Body of pancreas (tissue), 4 donors: Measurements from ENCODE around the gene FAM117A. TPM values are rescaled to one million over a fixed set of nuclear protein-coding genes. Genes with fewer than 3 reads are reported as not detected.
"Not testable (repeated sequence)": the region's sequence is repeated elsewhere in the genome, so short reads cannot be mapped to it uniquely, and the experiment has no call there.

ENCODE experiments used
- ATAC-seq: fragments of 150-250 bp; one replicate; pipeline ENCODE4 v1.9.1; 2016
- DNase-seq, 4 donors: peaks; one replicate each; pipeline ENCODE4 v3.0.0-alpha.2; 2019
- H3K27ac ChIP-seq, 4 donors: fragments of 200-600 bp; sonication (generic); 1 replicate in 3 of 4; 2 replicates in 1 of 4; pipeline versions ENCODE4 v1.5.1 to v1.6.1; 2016 to 2019; ENCODE audit warnings: mild to moderate bottlenecking in 1 of 4, mixed read lengths in 1 of 4, moderate library complexity in 1 of 4
- H3K27me3 ChIP-seq, 2 donors: fragments of 200-600 bp; sonication (generic); one replicate each; pipeline ENCODE4 v1.6.0; 2016; ENCODE audit warnings: mild to moderate bottlenecking in 1 of 2
- H3K36me3 ChIP-seq, 2 donors: fragments of 200-600 bp; sonication (generic); replicated peaks in 1 of 2; 2 replicates each; pipeline ENCODE4 v1.5.1; 2016; ENCODE audit warnings: low read depth in 2 of 2; ENCODE audit not compliant: insufficient read depth in 1 of 2
- H3K4me1 ChIP-seq: fragments of 200-600 bp; sonication (generic); one replicate; pipeline ENCODE4 v1.6.0; 2016
- H3K4me3 ChIP-seq, 2 donors: fragments of 200-600 bp; sonication (generic); 1 replicate in 1 of 2; 2 replicates in 1 of 2; pipeline ENCODE4 v1.5.1; 2016 to 2019
- H3K9me3 ChIP-seq, 3 donors: fragments of 200-600 bp; sonication (generic); 1 replicate in 2 of 3; 2 replicates in 1 of 3; pipeline ENCODE4 v1.5.1; 2016
- POLR2A ChIP-seq, 3 donors: fragments of 450-650 bp; IDR thresholded peaks; one replicate each; pipeline ENCODE4 v1.6.1; 2016; ENCODE audit warnings: antibody characterized with exemption in 3 of 3, mild to moderate bottlenecking in 2 of 3
- WGBS, 2 donors: methylation state at CpG; one replicate each; pipeline ENCODE4 v1.1.5; 2017; 5-methylcytosine and 5-hydroxymethylcytosine counted together
- intact Hi-C: fragments of 100-400 bp; cut with DNase I; formaldehyde crosslinking; loops from one replicate; pipeline ENCODE4 v1.15.1; 2023
- total RNA-seq, 2 donors: library from RNA; depleted of rRNA; stranded (reverse); fragments of >200 nt; gene quantifications; one replicate each; pipeline ENCODE4 v1.1.0, GENCODE V29; 2016
- TF ChIP-seq, protein P1 (sequence below), 7 experiments: fragments of 450-650 bp in 4 of 7; fragments of 200-600 bp in 3 of 7; sonication (generic) in 3 of 7; IDR thresholded peaks; one replicate each; pipeline ENCODE4 v1.5.1; 2016 to 2019; ENCODE audit warnings: antibody characterized with exemption in 7 of 7

Gene FAM117A
- total RNA-seq, 2 donors from 2014 or later = 4.3 to 11.7 TPM

- peak; percentile 96 to 99 (median 98) for DNase-seq
- no peaks in the 10 kb centered on the region for H3K36me3 ChIP-seq
- WGBS, 2 donors = 1% methylated on average over 9 to 34 of the region's 34 CpGs
- H3K9me3 ChIP-seq = no peaks in the 10 kb centered on the region
- TF ChIP-seq, protein P1, sequence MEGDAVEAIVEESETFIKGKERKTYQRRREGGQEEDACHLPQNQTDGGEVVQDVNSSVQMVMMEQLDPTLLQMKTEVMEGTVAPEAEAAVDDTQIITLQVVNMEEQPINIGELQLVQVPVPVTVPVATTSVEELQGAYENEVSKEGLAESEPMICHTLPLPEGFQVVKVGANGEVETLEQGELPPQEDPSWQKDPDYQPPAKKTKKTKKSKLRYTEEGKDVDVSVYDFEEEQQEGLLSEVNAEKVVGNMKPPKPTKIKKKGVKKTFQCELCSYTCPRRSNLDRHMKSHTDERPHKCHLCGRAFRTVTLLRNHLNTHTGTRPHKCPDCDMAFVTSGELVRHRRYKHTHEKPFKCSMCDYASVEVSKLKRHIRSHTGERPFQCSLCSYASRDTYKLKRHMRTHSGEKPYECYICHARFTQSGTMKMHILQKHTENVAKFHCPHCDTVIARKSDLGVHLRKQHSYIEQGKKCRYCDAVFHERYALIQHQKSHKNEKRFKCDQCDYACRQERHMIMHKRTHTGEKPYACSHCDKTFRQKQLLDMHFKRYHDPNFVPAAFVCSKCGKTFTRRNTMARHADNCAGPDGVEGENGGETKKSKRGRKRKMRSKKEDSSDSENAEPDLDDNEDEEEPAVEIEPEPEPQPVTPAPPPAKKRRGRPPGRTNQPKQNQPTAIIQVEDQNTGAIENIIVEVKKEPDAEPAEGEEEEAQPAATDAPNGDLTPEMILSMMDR (IDR thresholded peaks at IDR 0.05) = peak in 2 of 7 experiments; percentile 8 to 11
- TF ChIP-seq POLR2A (IDR thresholded peaks at IDR 0.05) = no peak
- peaks cover 39% of the 10 kb centered on the region for H3K4me1 ChIP-seq
- no peaks in the 10 kb centered on the region for H3K27me3 ChIP-seq
- intact Hi-C loops = no loop called here
- peak overlapping the region; percentile 97 to 99 (median 99) for H3K27ac ChIP-seq
- peak; percentile 80 for ATAC-seq
- H3K4me3 ChIP-seq = peak overlapping the region; percentile 18 to 43
Measured at GRCh38 chr17:49677134-49677932, 86.6 kb downstream of the FAM117A start.

GRCh38 chr17:49676276-49676868, 87.6 kb downstream of the FAM117A start:
- TF ChIP-seq, protein P1 (IDR thresholded peaks at IDR 0.05) = no peak
- TF ChIP-seq POLR2A (IDR thresholded peaks at IDR 0.05) = no peak
- Histone ChIP-seq H3K4me1 (peaks cover 43% of the 10 kb centered on the region), H3K36me3 (no peaks in the 10 kb centered on the region), H3K9me3 (no peaks in the 10 kb centered on the region), H3K4me3 (no peak overlapping the region), H3K27me3 (no peaks in the 10 kb centered on the region), H3K27ac (peak overlapping the region in 2 of 4 donors; percentile 99)
- intact Hi-C loops = no loop called here
- peak in 1 of 4 donors; percentile 37 for DNase-seq
- ATAC-seq = no peak
- WGBS, 2 donors = 10 to 21% methylated on average over 5 of the region's 5 CpGs

- Histone ChIP-seq H3K27me3 (no peaks in the 10 kb centered on the region), H3K27ac (no peak overlapping the region), H3K4me3 (no peak overlapping the region), H3K36me3 (no peaks in the 10 kb centered on the region), H3K9me3 (no peaks in the 10 kb centered on the region), H3K4me1 (peaks cover 55% of the 10 kb centered on the region)
- no peak for TF ChIP-seq POLR2A (IDR thresholded peaks at IDR 0.05)
- TF ChIP-seq, protein P1 (IDR thresholded peaks at IDR 0.05) = no peak
- intact Hi-C loops = no loop called here
- ATAC-seq (no peak), DNase-seq (no peak)
Measured at GRCh38 chr17:49674507-49674906, 89.4 kb downstream of the FAM117A start.

DNA sequence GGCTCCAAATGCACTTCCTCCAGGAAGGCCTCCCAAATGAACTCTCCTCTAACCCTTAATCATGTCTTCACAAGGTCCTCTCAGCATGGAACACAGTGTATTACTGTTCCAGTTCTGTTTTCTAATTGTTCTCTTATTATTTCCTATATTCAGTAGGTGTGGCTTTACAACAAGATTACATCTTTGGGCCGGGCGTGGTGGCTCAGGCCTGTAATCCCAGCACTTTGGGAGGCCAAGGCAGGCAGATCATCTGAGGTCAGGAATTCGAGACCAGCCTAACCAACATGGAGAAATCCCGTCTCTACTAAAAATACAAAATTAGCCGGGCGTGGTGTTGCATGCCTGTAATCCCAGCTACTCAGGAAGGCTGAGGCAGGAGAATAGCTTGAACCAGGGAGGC, 90.3 kb downstream of the FAM117A start:
- intact Hi-C loops, H3K27ac ChIP-seq, ATAC-seq, H3K9me3 ChIP-seq, DNase-seq, H3K27me3 ChIP-seq, H3K4me3 ChIP-seq, H3K36me3 ChIP-seq: not testable (repeated sequence)
- H3K4me1 ChIP-seq = peaks cover 56% of the 10 kb centered on the region
- WGBS, 2 donors = 92 to 97% methylated on average over 6 of the region's 6 CpGs

DNA sequence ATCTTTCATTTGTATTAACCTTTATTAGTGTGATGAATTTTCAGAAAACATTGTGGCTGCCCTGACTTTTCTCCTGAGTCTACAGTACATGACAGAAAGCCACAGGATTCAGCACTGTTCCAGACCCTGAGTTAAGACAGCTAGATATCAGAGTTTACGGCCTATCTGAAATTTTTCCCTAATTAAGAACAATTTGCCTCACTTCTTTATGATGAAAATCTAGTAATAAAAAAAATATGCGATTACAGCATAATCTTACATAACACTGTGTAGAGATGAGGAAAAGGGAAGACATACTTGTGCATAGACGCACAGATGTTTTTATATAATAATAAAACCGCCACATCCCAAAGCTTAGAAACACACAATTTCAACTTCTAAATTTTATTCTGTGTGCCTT, 93.3 kb downstream of the FAM117A start:
- Histone ChIP-seq H3K9me3 (no peaks in the 10 kb centered on the region), H3K27me3 (no peaks in the 10 kb centered on the region), H3K4me3 (no peak overlapping the region), H3K36me3 (no peaks in the 10 kb centered on the region), H3K27ac (no peak overlapping the region), H3K4me1 (peaks cover 36% of the 10 kb centered on the region)
- WGBS, 2 donors = 63 to 71% methylated on average over 4 of the region's 4 CpGs
- intact Hi-C loops = no loop called here
- ATAC-seq = no peak
- no peak for TF ChIP-seq POLR2A (IDR thresholded peaks at IDR 0.05)
- TF ChIP-seq, protein P1 (IDR thresholded peaks at IDR 0.05) = no peak
- DNase-seq = no peak
